Activated CD4-positive, alpha-beta T cell treated with anti-CD3 and anti-CD28 coated beads for 1 hour (primary cell): ENCODE data around the gene DLGAP4.

ENCODE experiments used
- DNase-seq: peaks from one replicate; pipeline ENCODE4 v3.0.0-alpha.2; 2020

Gene DLGAP4

GRCh38 chr20:36421641-36422040, 115.5 kb downstream of the DLGAP4 start:
- DNase-seq, result no peak

- DNase-seq, result no peak
Observed at GRCh38 chr20:36424314-36424713, 118.2 kb downstream of the DLGAP4 start.

GRCh38 chr20:36425166-36425565, 119.0 kb downstream of the DLGAP4 start:
- no peak for DNase-seq

- no peak for DNase-seq
Observed at GRCh38 chr20:36431604-36432003, 125.5 kb downstream of the DLGAP4 start.

- no peak for DNase-seq
Observed at GRCh38 chr20:36432096-36432495, 126.0 kb downstream of the DLGAP4 start.

- no peak for DNase-seq
Observed at GRCh38 chr20:36434383-36434782, 128.2 kb downstream of the DLGAP4 start.

- no peak for DNase-seq
Observed at GRCh38 chr20:36435124-36435523, 129.0 kb downstream of the DLGAP4 start.

- peak; percentile 79 for DNase-seq
Observed at GRCh38 chr20:36435592-36436541, 129.7 kb downstream of the DLGAP4 start.

GRCh38 chr20:36439040-36439730, 133.0 kb downstream of the DLGAP4 start:
- peak; percentile 45 for DNase-seq

- no peak for DNase-seq
Observed at GRCh38 chr20:36439731-36440072, 133.6 kb downstream of the DLGAP4 start.

GRCh38 chr20:36440370-36441026, 134.4 kb downstream of the DLGAP4 start:
- no peak for DNase-seq

- no peak for DNase-seq
Observed at GRCh38 chr20:36441027-36441414, 134.9 kb downstream of the DLGAP4 start.

GRCh38 chr20:36441416-36441815, 135.3 kb downstream of the DLGAP4 start:
- DNase-seq, result no peak

- DNase-seq, result no peak
Observed at GRCh38 chr20:36445847-36446246, 139.7 kb downstream of the DLGAP4 start.

- DNase-seq, result no peak
Observed at GRCh38 chr20:36446557-36446956, 140.4 kb downstream of the DLGAP4 start.

- no peak for DNase-seq
Observed at GRCh38 chr20:36447101-36447500, 141.0 kb downstream of the DLGAP4 start.

- DNase-seq, result no peak
Observed at GRCh38 chr20:36449663-36450062, 143.5 kb downstream of the DLGAP4 start.

GRCh38 chr20:36454332-36454697, 148.2 kb downstream of the DLGAP4 start:
- no peak for DNase-seq

GRCh38 chr20:36454698-36455427, 148.7 kb downstream of the DLGAP4 start:
- no peak for DNase-seq

GRCh38 chr20:36455972-36456625, 150.0 kb downstream of the DLGAP4 start:
- DNase-seq, result no peak

- DNase-seq, result peak; percentile 82
Observed at GRCh38 chr20:36460648-36461599, 154.8 kb downstream of the DLGAP4 start.
